ENCODE data around the gene THADA. TPM values are rescaled to one million over a fixed set of nuclear protein-coding genes. Genes with fewer than 3 reads are reported as not detected.
"Not testable (repeated sequence)": the region's sequence is repeated elsewhere in the genome, so short reads cannot be mapped to it uniquely, and the experiment has no call there.

Gene THADA
- total RNA-seq, 1 donor = 40.7 TPM

- not testable (repeated sequence) for DNase-seq (ENCODE audit: low read depth in 2 of 3, low spot score in 2 of 3)
These were observed 4.8 kb upstream of the THADA start for GRCh38 chr2:43600596-43600995.

- no peak for DNase-seq (ENCODE audit: low read depth in 2 of 3, low spot score in 2 of 3)
These were observed 963 bp downstream of the THADA start for GRCh38 chr2:43594875-43595274.

- no peak for DNase-seq (ENCODE audit: low read depth in 2 of 3, low spot score in 2 of 3)
These were observed 2.6 kb downstream of the THADA start for GRCh38 chr2:43593254-43593653.

- DNase-seq (ENCODE audit: low read depth in 2 of 3, low spot score in 2 of 3) = no peak
These were observed 3.4 kb downstream of the THADA start for GRCh38 chr2:43592443-43592842.

- no peak for DNase-seq (ENCODE audit: low read depth in 2 of 3, low spot score in 2 of 3)
These were observed 10.1 kb downstream of the THADA start for GRCh38 chr2:43585708-43586107.

GRCh38 chr2:43579275-43579981 is 16.4 kb downstream of the THADA start:
- DNase-seq (ENCODE audit: low read depth in 2 of 3, low spot score in 2 of 3) = no peak

GRCh38 chr2:43576981-43577892 is 18.6 kb downstream of the THADA start:
- peak; percentile 7 to 74 (median 51) for DNase-seq (ENCODE audit: low read depth in 2 of 3, low spot score in 2 of 3)

GRCh38 chr2:43572244-43572643 is 23.6 kb downstream of the THADA start:
- no peak for DNase-seq (ENCODE audit: low read depth in 2 of 3, low spot score in 2 of 3)

- no peak for DNase-seq (ENCODE audit: low read depth in 2 of 3, low spot score in 2 of 3)
These were observed 25.9 kb downstream of the THADA start for GRCh38 chr2:43569921-43570320.

GRCh38 chr2:43568228-43568627 is 27.6 kb downstream of the THADA start:
- DNase-seq (ENCODE audit: low read depth in 2 of 3, low spot score in 2 of 3) = no peak

- DNase-seq (ENCODE audit: low read depth in 2 of 3, low spot score in 2 of 3) = no peak
These were observed 29.4 kb downstream of the THADA start for GRCh38 chr2:43566461-43566729.

- DNase-seq (ENCODE audit: low read depth in 2 of 3, low spot score in 2 of 3) = no peak
These were observed 32.2 kb downstream of the THADA start for GRCh38 chr2:43563679-43564078.

GRCh38 chr2:43560231-43560547 is 35.6 kb downstream of the THADA start:
- no peak for DNase-seq (ENCODE audit: low read depth in 2 of 3, low spot score in 2 of 3)

- DNase-seq (ENCODE audit: low read depth in 2 of 3, low spot score in 2 of 3) = no peak
These were observed 36.2 kb downstream of the THADA start for GRCh38 chr2:43559391-43560230.

- DNase-seq (ENCODE audit: low read depth in 2 of 3, low spot score in 2 of 3) = no peak
These were observed 38.6 kb downstream of the THADA start for GRCh38 chr2:43557196-43557595.

- no peak for DNase-seq (ENCODE audit: low read depth in 2 of 3, low spot score in 2 of 3)
These were observed 39.6 kb downstream of the THADA start for GRCh38 chr2:43556256-43556655.

GRCh38 chr2:43553341-43553855 is 42.4 kb downstream of the THADA start:
- DNase-seq (ENCODE audit: low read depth in 2 of 3, low spot score in 2 of 3) = no peak

GRCh38 chr2:43551990-43552389 is 43.8 kb downstream of the THADA start:
- DNase-seq (ENCODE audit: low read depth in 2 of 3, low spot score in 2 of 3) = no peak

GRCh38 chr2:43548381-43548780 is 47.5 kb downstream of the THADA start:
- DNase-seq (ENCODE audit: low read depth in 2 of 3, low spot score in 2 of 3) = not testable (repeated sequence)

GRCh38 chr2:43542285-43542933 is 53.4 kb downstream of the THADA start:
- DNase-seq (ENCODE audit: low read depth in 2 of 3, low spot score in 2 of 3) = peak; percentile 7 to 82 (median 57)

- no peak for DNase-seq (ENCODE audit: low read depth in 2 of 3, low spot score in 2 of 3)
These were observed 54.7 kb downstream of the THADA start for GRCh38 chr2:43541165-43541564.

Data from hematopoietic multipotent progenitor cell (in vitro differentiated cells).